Natural killer cell (primary cell): ENCODE data around the gene GRIK1. TPM values are rescaled to one million over a fixed set of nuclear protein-coding genes. Genes with fewer than 3 reads are reported as not detected.

ENCODE experiments used
- ATAC-seq, 3 donors: fragments of 150-1000 bp in 2 of 3; fragments of 200-7000 bp in 1 of 3; cut with Tn5 transposase; 1 replicate in 1 of 3; 2 replicates in 2 of 3; pipeline ENCODE4 v1.10.0; 2021; ENCODE audit warnings: mild to moderate bottlenecking in 2 of 3, moderate library complexity in 2 of 3
- DNase-seq, 2 donors: peaks; one replicate each; pipeline versions ENCODE4 v3.0.0 to v3.0.0-alpha.2; 2013 to 2021; ENCODE audit warnings: mixed read lengths in 1 of 2
- H3K27ac ChIP-seq: one replicate; pipeline ENCODE4 v1.5.1; 2013; ENCODE audit warnings: mild to moderate bottlenecking, low read length
- H3K27me3 ChIP-seq: one replicate; pipeline ENCODE4 v1.6.1; 2013; ENCODE audit warnings: low read length; ENCODE audit not compliant: control insufficient read depth, insufficient read depth
- H3K36me3 ChIP-seq: one replicate; pipeline ENCODE4 v1.6.1; 2013; ENCODE audit warnings: low read length; ENCODE audit not compliant: control insufficient read depth, insufficient read depth
- H3K4me1 ChIP-seq: one replicate; pipeline ENCODE4 v1.6.1; 2013; ENCODE audit warnings: low read length; ENCODE audit not compliant: control insufficient read depth, insufficient read depth
- H3K4me3 ChIP-seq: one replicate; pipeline ENCODE4 v1.5.1; 2013; ENCODE audit warnings: low read length
- H3K9me3 ChIP-seq: one replicate; pipeline ENCODE4 v1.6.1; 2013; ENCODE audit warnings: low read length; ENCODE audit not compliant: control insufficient read depth, insufficient read depth
- H3K27ac Mint-ChIP-seq, 2 donors: one replicate each; pipeline ENCODE4 v1.8.0; 2022; ENCODE audit warnings: mild to moderate bottlenecking in 2 of 2, mixed read lengths in 2 of 2, moderate library complexity in 1 of 2
- H3K27me3 Mint-ChIP-seq, 2 donors: one replicate each; pipeline ENCODE4 v1.8.0; 2022; ENCODE audit warnings: low read depth in 2 of 2, mixed read lengths in 2 of 2
- H3K36me3 Mint-ChIP-seq: one replicate; pipeline ENCODE4 v1.8.0; 2022; ENCODE audit warnings: mixed read lengths
- H3K4me1 Mint-ChIP-seq, 2 donors: one replicate each; pipeline ENCODE4 v1.8.0; 2022; ENCODE audit warnings: mixed read lengths in 2 of 2
- H3K4me3 Mint-ChIP-seq: one replicate; pipeline ENCODE4 v1.8.0; 2022; ENCODE audit warnings: mild to moderate bottlenecking, moderate library complexity, mixed read lengths
- H3K9me3 Mint-ChIP-seq, 2 donors: one replicate each; pipeline ENCODE4 v1.8.0; 2022; ENCODE audit warnings: mixed read lengths in 2 of 2
- WGBS: methylation state at CpG from one replicate; pipeline ENCODE4 v1.1.7; 2013; ENCODE audit warnings: missing lambda C conversion rate; ENCODE audit not compliant: insufficient coverage; 5-methylcytosine and 5-hydroxymethylcytosine counted together
- intact Hi-C: fragments of 100-400 bp; cut with micrococcal nuclease; formaldehyde crosslinking; loops from one replicate; pipeline ENCODE4 v1.14.2; 2022
- total RNA-seq, 4 donors: library from RNA; stranded (reverse); fragments of 120-200 nt in 1 of 4; gene quantifications; one replicate each; pipeline versions ENCODE4 v1.2.3 to v1.2.4, GENCODE V29; 2013 to 2022
- TF ChIP-seq, protein P1 (sequence below): fragments of 200-600 bp; IDR thresholded peaks from one replicate; pipeline ENCODE4 v1.8.0; 2022; ENCODE audit warnings: antibody characterized with exemption

The GRIK1 gene
- total RNA-seq, 3 donors from 2014 or later (not counting 1 experiment from before 2014, with no cell fraction given), result not detected

GRCh38 chr21:29641635-29642550 is 297.9 kb downstream of the GRIK1 start:
- no peak overlapping the region for H3K27ac ChIP-seq
- Mint-ChIP-seq H3K4me3 (no peak overlapping the region), H3K36me3 (no peaks in the 10 kb centered on the region), H3K9me3 (no peaks in the 10 kb centered on the region), H3K27ac (no peak overlapping the region), H3K4me1 (no peaks in the 10 kb centered on the region), H3K27me3 (no peaks in the 10 kb centered on the region)
- no peaks in the 10 kb centered on the region for H3K27me3 ChIP-seq
- 73% methylated on average over 6 of the region's 7 CpGs for WGBS
- ATAC-seq (no peak), DNase-seq (no peak)
- H3K4me1 ChIP-seq, result no peaks in the 10 kb centered on the region
- H3K9me3 ChIP-seq, result peaks cover 3% of the 10 kb centered on the region
- no peaks in the 10 kb centered on the region for H3K36me3 ChIP-seq
- H3K4me3 ChIP-seq, result no peak overlapping the region
- TF ChIP-seq, protein P1, sequence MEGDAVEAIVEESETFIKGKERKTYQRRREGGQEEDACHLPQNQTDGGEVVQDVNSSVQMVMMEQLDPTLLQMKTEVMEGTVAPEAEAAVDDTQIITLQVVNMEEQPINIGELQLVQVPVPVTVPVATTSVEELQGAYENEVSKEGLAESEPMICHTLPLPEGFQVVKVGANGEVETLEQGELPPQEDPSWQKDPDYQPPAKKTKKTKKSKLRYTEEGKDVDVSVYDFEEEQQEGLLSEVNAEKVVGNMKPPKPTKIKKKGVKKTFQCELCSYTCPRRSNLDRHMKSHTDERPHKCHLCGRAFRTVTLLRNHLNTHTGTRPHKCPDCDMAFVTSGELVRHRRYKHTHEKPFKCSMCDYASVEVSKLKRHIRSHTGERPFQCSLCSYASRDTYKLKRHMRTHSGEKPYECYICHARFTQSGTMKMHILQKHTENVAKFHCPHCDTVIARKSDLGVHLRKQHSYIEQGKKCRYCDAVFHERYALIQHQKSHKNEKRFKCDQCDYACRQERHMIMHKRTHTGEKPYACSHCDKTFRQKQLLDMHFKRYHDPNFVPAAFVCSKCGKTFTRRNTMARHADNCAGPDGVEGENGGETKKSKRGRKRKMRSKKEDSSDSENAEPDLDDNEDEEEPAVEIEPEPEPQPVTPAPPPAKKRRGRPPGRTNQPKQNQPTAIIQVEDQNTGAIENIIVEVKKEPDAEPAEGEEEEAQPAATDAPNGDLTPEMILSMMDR, result no peak
- intact Hi-C loops, result no loop called here

DNA sequence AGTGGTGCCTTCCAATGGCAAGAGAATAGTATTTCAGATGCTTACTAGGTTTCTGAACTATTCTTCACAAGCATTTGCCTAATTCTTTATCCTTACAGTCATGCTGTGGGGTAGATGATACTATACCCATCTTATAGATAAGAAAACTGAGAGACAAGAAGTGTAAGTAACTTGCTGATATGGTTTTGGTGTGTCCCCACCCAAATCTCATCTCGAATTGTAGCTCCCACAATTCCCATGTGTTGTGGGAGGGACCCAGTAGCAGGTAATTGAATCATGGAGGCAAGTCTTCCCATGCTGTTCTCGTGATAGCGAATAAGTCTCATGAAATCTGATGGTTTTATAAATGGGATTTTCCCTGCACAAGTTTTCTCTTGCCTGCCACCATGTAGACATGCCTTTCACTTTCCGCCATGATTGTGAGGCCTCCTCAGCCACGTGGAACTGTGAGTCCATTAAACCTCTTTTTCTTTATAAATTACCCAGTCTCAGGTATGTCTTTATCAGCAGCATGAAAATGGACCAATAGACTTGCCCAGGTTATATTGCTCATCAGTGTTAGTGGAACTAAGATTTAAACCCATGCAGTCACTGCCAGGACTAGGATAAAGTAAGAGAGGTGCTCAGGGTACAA is 298.7 kb downstream of the GRIK1 start:
- Mint-ChIP-seq H3K4me1 (no peaks in the 10 kb centered on the region), H3K4me3 (no peak overlapping the region), H3K36me3 (no peaks in the 10 kb centered on the region), H3K9me3 (no peaks in the 10 kb centered on the region), H3K27ac (no peak overlapping the region), H3K27me3 (no peaks in the 10 kb centered on the region)
- ATAC-seq (no peak), DNase-seq (no peak)
- no peak overlapping the region for H3K27ac ChIP-seq
- H3K4me3 ChIP-seq, result no peak overlapping the region
- no peaks in the 10 kb centered on the region for H3K36me3 ChIP-seq
- peaks cover 3% of the 10 kb centered on the region for H3K9me3 ChIP-seq
- H3K4me1 ChIP-seq, result no peaks in the 10 kb centered on the region
- TF ChIP-seq, protein P1, result no peak
- intact Hi-C loops, result no loop called here
- WGBS, result 93% methylated on average over 5 of the region's 5 CpGs
- no peaks in the 10 kb centered on the region for H3K27me3 ChIP-seq

GRCh38 chr21:29640080-29640508 is 299.7 kb downstream of the GRIK1 start:
- H3K27ac ChIP-seq, result no peak overlapping the region
- Mint-ChIP-seq H3K4me3 (no peak overlapping the region), H3K36me3 (no peaks in the 10 kb centered on the region), H3K9me3 (no peaks in the 10 kb centered on the region), H3K27ac (no peak overlapping the region), H3K27me3 (no peaks in the 10 kb centered on the region), H3K4me1 (no peaks in the 10 kb centered on the region)
- H3K9me3 ChIP-seq, result peaks cover 3% of the 10 kb centered on the region
- 11% methylated on average over 2 of the region's 2 CpGs for WGBS
- ATAC-seq, result no peak
- TF ChIP-seq, protein P1, result no peak
- DNase-seq, result no peak
- intact Hi-C loops, result no loop called here
- H3K27me3 ChIP-seq, result no peaks in the 10 kb centered on the region
- H3K4me3 ChIP-seq, result no peak overlapping the region
- H3K36me3 ChIP-seq, result no peaks in the 10 kb centered on the region
- H3K4me1 ChIP-seq, result no peaks in the 10 kb centered on the region
